Hindlimb muscle (tissue), 1 donor: ENCODE measurements around the gene CCNO. TPM values are rescaled to one million over a fixed set of nuclear protein-coding genes. Genes with fewer than 3 reads are reported as not detected.

Experiments
- DNase-seq: peaks from one replicate; pipeline ENCODE4 v3.0.0-alpha.2; 2013
- polyA plus RNA-seq: library from polyadenylated mRNA; unstranded; fragments of 120-200 nt; gene quantifications from one replicate; pipeline ENCODE4 v1.2.1, GENCODE V29; 2013; ENCODE audit not compliant: insufficient read length

CCNO gene, protein sequence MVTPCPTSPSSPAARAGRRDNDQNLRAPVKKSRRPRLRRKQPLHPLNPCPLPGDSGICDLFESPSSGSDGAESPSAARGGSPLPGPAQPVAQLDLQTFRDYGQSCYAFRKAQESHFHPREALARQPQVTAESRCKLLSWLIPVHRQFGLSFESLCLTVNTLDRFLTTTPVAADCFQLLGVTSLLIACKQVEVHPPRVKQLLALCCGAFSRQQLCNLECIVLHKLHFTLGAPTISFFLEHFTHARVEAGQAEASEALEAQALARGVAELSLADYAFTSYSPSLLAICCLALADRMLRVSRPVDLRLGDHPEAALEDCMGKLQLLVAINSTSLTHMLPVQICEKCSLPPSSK
- 0.39 TPM for polyA plus RNA-seq

GRCh38 chr5:55232985-55233928, at the start of gene CCNO:
TSS of gene CCNO (minus strand) at chr5:55233608. CDS start at chr5:55233523, 85 bp downstream.
- peak; percentile 66 for DNase-seq

- DNase-seq, result no peak
Observed at GRCh38 chr5:55278778-55279177, 45.4 kb upstream of the CCNO start.

DNA sequence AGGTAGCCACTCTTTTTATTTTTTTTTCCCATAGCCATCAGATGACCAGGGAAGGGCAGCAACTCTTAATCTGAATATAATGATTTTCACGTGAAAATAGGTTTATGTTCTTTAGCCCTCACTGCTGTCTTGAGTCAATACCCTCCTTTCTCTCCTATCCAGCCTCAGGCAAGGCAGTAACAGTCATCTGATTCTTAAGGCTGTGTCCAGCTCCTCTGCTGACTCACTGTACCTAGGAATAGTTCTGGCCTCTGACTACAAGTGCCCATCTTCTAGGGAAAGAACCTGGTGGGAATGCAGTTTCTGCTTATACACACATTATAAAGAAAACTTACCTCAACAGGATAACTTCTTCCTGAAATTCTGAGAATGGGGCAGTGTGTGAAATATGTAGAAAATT, 43.4 kb upstream of the CCNO start:
- no peak for DNase-seq

- DNase-seq, result no peak
Observed at GRCh38 chr5:55258339-55258738, 24.9 kb upstream of the CCNO start.

GRCh38 chr5:55254802-55255201, 21.4 kb upstream of the CCNO start:
- DNase-seq, result no peak

DNA sequence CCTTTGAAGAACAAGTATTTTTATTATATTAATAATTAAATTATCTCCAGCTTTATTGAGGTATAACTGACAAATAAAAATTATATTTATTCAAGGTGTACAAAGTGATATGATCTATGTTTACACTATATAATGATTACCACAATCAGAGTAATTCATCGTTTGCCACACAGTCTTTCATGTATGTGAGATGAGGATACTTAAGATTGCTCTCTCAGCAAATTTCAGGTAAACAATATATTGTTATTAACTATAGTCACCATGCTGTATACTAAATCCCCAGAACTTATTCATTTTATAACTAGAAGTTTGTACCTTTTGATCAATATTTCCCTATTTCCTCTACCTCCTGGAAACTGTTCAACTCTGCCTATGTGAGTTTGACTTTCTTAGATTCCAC, 16.7 kb upstream of the CCNO start:
- no peak for DNase-seq

GRCh38 chr5:55241746-55242145, 8.3 kb upstream of the CCNO start:
- no peak for DNase-seq

DNA sequence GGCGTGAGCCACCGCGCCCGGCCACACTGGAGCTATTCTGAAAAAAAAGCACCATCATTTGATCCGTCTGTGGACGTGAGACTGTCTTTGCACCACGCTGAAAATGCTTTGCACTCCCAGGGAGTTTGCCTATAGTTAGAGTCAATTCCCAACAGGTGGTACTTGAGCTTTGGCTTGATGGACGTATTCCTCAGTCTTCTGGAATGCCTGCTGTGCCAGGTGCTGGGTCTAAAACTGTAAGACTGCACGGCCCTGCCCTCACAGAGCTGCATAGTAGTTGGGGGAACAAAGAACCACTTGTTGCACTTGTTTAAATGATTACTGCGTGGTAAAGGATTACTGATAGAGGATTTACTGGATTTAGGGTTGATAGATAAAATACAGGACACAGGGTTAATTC, 3.4 kb upstream of the CCNO start:
- no peak for DNase-seq

GRCh38 chr5:55234121-55234700, 803 bp upstream of the CCNO start:
- DNase-seq, result no peak

DNA sequence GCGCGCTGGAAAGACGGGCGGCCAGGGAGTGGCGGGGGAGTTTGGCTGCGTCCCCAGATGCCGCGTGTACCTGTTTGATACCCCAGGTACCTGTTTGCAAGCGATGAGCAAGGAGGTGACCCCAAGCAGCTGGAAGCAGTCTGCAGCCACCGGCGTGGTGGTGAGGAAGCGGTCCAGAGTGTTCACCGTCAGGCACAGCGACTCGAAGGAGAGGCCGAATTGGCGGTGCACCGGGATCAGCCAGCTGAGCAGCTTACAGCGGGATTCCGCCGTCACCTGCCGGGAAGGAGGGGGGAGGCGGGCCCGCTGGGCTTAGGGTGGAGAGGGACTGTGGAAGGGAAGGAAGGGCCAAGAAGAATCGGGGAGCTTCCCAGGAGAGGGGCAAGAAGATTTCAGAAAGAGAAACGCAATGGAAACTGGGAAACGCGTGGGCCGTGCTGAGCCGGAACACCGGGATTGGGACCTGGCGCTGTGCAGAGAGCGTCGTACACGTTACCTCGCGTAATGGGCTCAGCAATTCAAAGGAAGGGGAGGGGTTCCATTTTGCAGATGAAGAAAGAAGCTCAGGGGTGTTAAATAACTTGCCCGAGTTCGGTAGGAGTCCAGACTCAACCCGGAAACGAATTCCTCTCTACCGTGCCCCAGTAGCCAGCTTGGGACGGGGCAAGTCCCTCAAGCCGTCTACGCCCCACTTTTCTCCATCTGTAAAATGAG, 980 bp downstream of the CCNO start:
- peak; percentile 29 for DNase-seq

GRCh38 chr5:55231919-55232270, 1.5 kb downstream of the CCNO start:
- no peak for DNase-seq

GRCh38 chr5:55231029-55231918, 2.1 kb downstream of the CCNO start:
- DNase-seq, result no peak

- DNase-seq, result no peak
Observed at GRCh38 chr5:55230086-55230629, 3.2 kb downstream of the CCNO start.

DNA sequence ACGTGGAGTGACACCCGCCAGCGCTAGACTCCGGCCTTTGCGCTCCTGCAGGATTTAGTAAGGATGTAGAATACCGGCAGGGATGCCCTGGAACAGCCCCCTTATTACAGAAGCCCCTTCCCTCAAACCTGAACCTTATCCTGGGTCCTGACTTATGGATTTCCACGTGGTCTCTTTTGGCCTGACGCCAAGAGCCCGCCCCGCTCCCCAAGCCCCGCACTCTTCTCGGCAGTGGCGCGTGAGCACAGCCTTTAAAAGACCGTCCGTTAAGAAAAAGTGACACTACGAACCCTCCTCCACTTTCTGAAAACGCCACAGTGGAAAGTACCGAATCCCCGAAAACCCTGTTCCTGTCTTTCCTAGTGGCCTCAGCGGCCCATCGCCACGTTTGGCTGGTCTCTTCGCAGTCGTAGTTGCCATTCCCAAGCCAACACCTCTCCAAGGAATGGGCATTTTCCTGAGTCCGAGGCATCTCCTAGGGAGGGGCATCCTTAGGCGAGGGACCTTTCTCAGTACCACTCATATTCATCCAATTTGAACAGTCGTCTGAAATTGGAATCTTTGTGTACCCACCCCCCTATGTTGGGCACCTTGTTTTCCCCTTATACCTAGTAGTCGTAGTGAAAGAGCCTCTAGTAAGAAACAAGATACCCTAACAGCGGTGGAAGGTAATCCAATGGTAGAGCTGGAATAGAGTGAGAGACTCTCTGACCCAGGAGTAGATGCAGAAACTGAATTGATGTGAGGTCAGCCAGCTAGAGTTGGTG, 5.6 kb downstream of the CCNO start:
- no peak for DNase-seq

DNA sequence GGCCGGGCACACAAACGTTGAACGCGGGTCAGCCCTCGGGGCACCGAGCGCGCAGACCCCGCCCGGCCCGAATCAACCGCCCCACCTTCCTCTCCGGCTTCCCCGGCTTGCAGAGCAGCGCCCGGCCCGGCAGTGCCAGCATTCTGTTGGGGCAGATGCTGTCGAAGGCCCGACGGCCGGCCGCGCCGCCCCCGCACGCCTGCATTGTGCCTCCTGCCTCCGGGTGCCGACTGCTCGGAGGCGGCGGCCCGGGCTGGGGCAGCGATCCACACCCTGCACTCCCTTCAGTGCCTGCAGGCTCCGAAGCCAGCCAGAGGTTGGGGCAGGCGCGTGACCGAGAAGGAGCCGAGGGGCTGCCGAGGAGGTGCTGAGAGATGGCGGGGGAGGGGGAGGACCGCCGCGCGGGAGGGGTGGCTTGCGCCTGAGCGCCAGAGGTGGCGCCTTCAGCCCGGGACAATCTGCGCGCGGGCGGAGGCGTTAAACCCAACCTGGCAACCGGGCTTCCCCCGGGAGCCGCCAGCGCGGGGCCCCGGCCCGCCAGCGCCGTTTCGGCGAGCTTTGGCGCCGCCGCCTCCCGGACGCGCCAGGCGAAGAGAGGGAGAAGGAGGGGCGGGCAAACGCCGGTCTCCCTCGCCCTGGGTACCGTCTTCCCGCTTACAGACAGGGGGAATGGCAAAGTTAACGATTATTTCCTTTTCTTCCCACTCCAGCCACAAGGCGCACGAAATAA, 6.3 kb downstream of the CCNO start, which contains the start of gene MCIDAS:
MCIDAS (minus strand) TSS at position 382 of the 730 bp plus-strand sequence; CDS start at position 205, 177 bp downstream.
- DNase-seq, result peak; percentile 26

DNA sequence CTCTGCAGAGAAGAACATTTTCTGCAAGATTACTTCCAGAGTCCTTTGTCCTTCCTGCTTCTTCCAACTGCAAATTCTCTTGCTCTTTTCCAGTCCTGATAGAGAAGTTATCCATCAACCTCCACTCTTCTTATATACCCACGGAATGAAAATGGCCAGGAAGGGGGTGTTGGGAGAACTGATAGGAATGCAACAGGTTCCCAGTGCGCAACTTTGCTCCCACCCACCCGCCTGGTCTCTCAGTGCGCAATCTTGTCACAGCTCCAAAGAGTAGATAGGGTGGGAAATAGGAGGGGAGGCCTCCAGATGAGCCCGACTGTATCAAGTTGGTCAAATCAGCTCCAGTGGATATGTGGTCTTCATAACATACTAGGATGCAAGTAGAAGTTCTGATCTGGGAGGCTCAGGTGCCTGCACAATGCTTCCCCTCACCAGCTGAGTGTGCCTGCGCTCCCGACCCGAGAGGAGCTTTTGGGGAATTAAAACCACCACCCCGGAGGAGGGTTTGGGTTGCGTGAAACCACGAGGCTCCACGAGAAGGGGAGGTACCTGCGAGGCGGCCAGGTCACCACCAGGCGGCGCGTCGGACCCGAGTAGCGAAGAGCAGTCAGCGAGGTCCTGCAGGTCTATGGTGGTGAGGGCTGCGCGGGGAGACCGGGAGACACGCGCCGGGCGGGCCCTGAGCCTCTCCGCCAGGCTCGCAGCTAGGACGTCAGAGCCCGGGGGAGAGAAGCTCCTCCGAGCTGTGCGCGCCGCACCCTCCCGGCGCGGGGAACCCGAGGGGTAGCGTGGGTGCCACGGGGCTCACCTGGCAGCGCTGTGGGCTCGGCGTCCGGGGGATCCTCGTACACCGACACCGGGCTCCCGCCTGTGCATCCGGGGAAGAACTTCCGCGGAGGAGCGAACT, 7.1 kb downstream of the CCNO start:
- peak; percentile 31 for DNase-seq

GRCh38 chr5:55225346-55225745, 8.1 kb downstream of the CCNO start:
- no peak for DNase-seq

- no peak for DNase-seq
Observed at GRCh38 chr5:55223812-55224240, 9.6 kb downstream of the CCNO start.
